ENCODE data around the gene VPREB1.

GRCh38 chr22:22210375-22210774 is 34.2 kb upstream of the VPREB1 start:
- TF ChIP-seq CTCF (IDR thresholded peaks at IDR 0.05; ENCODE audit: low read depth, low read length) = no peak
- TF ChIP-seq EZH2phosphoT487 (IDR thresholded peaks at IDR 0.05; ENCODE audit: low read depth) = no peak

Data from OCI-LY3 (cell line).